ENCODE data around the gene ACADM. TPM values are rescaled to one million over a fixed set of nuclear protein-coding genes. Genes with fewer than 3 reads are reported as not detected.
"Not testable (repeated sequence)": the region's sequence is repeated elsewhere in the genome, so short reads cannot be mapped to it uniquely, and the experiment has no call there.

Gene ACADM
- total and polyA plus RNA-seq, 4 experiments from 2014 or later, result 31.9 to 67.2 (median 41.6) TPM

DNA sequence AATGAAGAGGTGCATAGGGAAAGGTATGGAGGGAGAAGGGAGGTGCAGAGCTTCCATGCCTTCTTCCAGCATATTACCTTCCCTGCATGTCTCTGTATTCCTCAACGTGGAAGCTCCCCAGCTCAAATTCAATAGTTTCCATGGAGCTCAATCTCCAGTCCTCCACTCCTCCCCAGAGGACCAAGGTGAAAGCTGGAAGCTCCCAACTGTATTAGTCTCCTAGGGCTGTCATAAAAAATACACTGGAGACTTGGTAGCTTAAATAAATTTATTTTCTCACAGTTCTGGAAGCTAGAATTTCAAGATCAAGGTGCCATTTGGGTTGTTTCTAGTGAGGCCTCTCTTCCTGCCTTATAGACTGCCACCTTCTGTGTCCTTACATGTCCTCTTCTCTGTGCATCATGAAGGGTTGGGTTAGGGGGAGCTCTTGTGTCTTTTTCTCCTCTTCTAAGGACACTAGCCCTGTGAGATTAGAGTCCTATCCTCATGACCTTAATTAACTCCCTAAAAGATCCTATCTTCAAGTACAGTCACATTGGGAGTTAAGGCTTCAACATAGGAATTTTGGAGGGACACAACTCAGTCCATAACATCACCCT, 39.6 kb downstream of the ACADM start:
- Mint-ChIP-seq H3K9me3 (no peaks in the 10 kb centered on the region), H3K36me3 (peaks cover 3 to 6% of the 10 kb centered on the region in 2 donors), H3K4me1 (no peaks in the 10 kb centered on the region), H3K27ac (no peak overlapping the region), H3K4me3 (no peak overlapping the region), H3K27me3 (no peaks in the 10 kb centered on the region)
- Histone ChIP-seq H3K36me3 (ENCODE audit: insufficient read depth, low read length) (no peaks in the 10 kb centered on the region), H3K27ac (ENCODE audit: low read depth, low read length) (no peak overlapping the region), H3K4me3 (ENCODE audit: low read length in 2 of 2) (no peak overlapping the region), H3K4me1 (ENCODE audit: insufficient read depth, low read length) (no peaks in the 10 kb centered on the region), H3K27me3 (ENCODE audit: insufficient read depth, low read length) (no peaks in the 10 kb centered on the region), H3K9me3 (ENCODE audit: control insufficient read depth in 1 of 2, low read length in 2 of 2) (no peaks in the 10 kb centered on the region)
- no peak for DNase-seq
- CTCF ChIA-PET (ENCODE audit: partially characterized antibody), result no interaction called here
- POLR2A ChIA-PET (ENCODE audit: partially characterized antibody), result no interaction called here
- intact Hi-C loops (cut with micrococcal nuclease), result no loop called here

DNA sequence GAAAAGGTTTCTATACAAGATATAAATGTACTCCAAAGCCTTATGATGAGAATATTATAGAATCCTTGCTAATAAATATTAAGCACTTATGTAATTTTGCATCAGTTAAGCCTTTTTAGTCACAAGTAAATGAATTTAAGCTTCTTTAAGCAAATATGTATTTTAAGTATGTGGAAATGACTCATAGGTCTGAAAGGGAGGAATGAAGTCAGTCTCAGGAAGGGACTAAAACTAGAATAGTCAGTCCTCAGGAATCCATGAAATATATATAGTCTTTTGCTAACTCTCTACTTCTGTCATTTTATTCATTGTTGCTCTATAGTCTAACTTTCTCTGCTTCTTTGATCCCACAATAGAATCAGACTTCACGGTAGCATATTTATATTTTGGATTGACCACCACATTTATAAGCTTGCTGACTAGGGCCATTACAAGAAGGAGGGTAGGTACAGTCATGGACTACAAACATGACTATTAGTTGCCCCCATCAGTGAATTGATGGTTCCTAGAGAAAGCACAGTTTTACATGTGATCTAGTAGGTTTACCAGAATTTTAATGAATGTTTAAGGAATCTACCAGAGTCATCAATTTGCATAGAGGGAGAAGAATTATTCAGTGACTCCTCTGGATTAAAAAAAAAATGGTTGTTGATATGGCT, 41.3 kb downstream of the ACADM start:
- Histone ChIP-seq H3K4me1 (ENCODE audit: insufficient read depth, low read length) (no peaks in the 10 kb centered on the region), H3K27me3 (ENCODE audit: insufficient read depth, low read length) (no peaks in the 10 kb centered on the region), H3K9me3 (ENCODE audit: control insufficient read depth in 1 of 2, low read length in 2 of 2) (no peaks in the 10 kb centered on the region), H3K27ac (ENCODE audit: low read depth, low read length) (no peak overlapping the region), H3K36me3 (ENCODE audit: insufficient read depth, low read length) (no peaks in the 10 kb centered on the region), H3K4me3 (ENCODE audit: low read length in 2 of 2) (no peak overlapping the region)
- H3K36me3 Mint-ChIP-seq, result peaks cover 3 to 4% of the 10 kb centered on the region in 2 donors
- ChIA-PET POLR2A (ENCODE audit: partially characterized antibody) (no interaction called here), CTCF (ENCODE audit: partially characterized antibody) (no interaction called here)
- DNase-seq, result no peak
- intact Hi-C loops (cut with micrococcal nuclease), result no loop called here
- H3K4me3 Mint-ChIP-seq, result no peak overlapping the region
- no peaks in the 10 kb centered on the region for H3K9me3 Mint-ChIP-seq
- H3K4me1 Mint-ChIP-seq, result no peaks in the 10 kb centered on the region
- H3K27me3 Mint-ChIP-seq, result no peaks in the 10 kb centered on the region
- H3K27ac Mint-ChIP-seq, result no peak overlapping the region

DNA sequence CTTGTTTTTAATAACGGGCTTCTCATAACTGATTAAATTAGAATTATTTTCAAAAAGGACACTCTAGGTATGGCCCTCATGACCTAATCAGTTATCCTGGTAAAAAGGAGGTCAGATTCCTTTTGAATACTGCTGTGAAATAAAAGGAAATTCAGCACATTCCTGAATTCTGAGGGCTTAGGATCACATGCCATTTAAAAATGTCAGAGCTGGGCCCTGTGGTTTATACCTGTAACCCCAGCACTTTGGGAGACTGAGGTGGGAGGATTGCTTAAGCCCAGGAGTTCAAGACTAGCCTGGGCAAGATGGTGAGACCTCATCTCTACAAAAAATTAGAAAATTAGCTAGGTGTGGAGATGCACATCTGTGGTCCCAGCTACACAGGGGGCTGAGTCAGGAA, 43.5 kb downstream of the ACADM start:
- CTCF ChIA-PET (ENCODE audit: partially characterized antibody), result no interaction called here
- H3K4me1 Mint-ChIP-seq, result no peaks in the 10 kb centered on the region
- POLR2A ChIA-PET (ENCODE audit: partially characterized antibody), result no interaction called here

DNA sequence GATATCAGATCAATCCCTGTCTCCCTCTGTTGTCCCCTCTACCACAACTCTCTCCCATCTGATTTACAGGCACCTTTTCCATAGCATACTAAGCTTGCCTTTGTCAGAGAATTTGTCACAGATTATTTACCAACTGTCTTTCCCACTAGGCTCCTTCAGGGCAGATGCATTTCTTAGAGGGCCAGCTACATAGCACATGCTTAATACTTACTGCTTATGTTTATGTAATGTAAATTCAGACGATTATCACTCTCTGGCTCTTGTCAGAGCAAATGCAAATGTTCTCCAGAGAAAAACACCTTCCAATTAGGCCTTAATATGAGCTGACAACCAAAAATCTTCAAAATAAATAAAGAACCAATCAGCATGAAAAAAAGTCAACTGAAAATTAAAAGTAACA, 46.3 kb downstream of the ACADM start:
- Mint-ChIP-seq H3K4me3 (peak overlapping the region in 1 of 8 donors; percentile 32), H3K27ac (no peak overlapping the region), H3K27me3 (peaks cover 0 to 3% of the 10 kb centered on the region in 2 donors), H3K9me3 (peaks cover 0 to 1% (median 0%) of the 10 kb centered on the region in 8 donors), H3K36me3 (no peaks in the 10 kb centered on the region), H3K4me1 (no peaks in the 10 kb centered on the region)
- CTCF ChIA-PET (ENCODE audit: partially characterized antibody), result no interaction called here
- Histone ChIP-seq H3K4me1 (ENCODE audit: insufficient read depth, low read length) (no peaks in the 10 kb centered on the region), H3K9me3 (ENCODE audit: control insufficient read depth in 1 of 2, low read length in 2 of 2) (no peaks in the 10 kb centered on the region), H3K27me3 (ENCODE audit: insufficient read depth, low read length) (no peaks in the 10 kb centered on the region), H3K36me3 (ENCODE audit: insufficient read depth, low read length) (no peaks in the 10 kb centered on the region), H3K4me3 (ENCODE audit: low read length in 2 of 2) (no peak overlapping the region), H3K27ac (ENCODE audit: low read depth, low read length) (no peak overlapping the region)
- DNase-seq, result no peak
- intact Hi-C loops (cut with micrococcal nuclease), result no loop called here
- POLR2A ChIA-PET (ENCODE audit: partially characterized antibody), result no interaction called here

More for the DNA sequence above, 43.5 kb downstream of the ACADM start:
- Histone ChIP-seq H3K4me3 (ENCODE audit: low read length in 2 of 2) (no peak overlapping the region), H3K4me1 (ENCODE audit: insufficient read depth, low read length) (no peaks in the 10 kb centered on the region), H3K27me3 (ENCODE audit: insufficient read depth, low read length) (no peaks in the 10 kb centered on the region), H3K9me3 (ENCODE audit: control insufficient read depth in 1 of 2, low read length in 2 of 2) (no peaks in the 10 kb centered on the region), H3K27ac (ENCODE audit: low read depth, low read length) (no peak overlapping the region), H3K36me3 (ENCODE audit: insufficient read depth, low read length) (no peaks in the 10 kb centered on the region)
- intact Hi-C loops (cut with micrococcal nuclease), result no loop called here
- H3K36me3 Mint-ChIP-seq, result no peaks in the 10 kb centered on the region
- no peaks in the 10 kb centered on the region for H3K27me3 Mint-ChIP-seq
- DNase-seq, result no peak
- H3K4me3 Mint-ChIP-seq, result no peak overlapping the region
- H3K9me3 Mint-ChIP-seq, result no peaks in the 10 kb centered on the region
- H3K27ac Mint-ChIP-seq, result no peak overlapping the region

DNA sequence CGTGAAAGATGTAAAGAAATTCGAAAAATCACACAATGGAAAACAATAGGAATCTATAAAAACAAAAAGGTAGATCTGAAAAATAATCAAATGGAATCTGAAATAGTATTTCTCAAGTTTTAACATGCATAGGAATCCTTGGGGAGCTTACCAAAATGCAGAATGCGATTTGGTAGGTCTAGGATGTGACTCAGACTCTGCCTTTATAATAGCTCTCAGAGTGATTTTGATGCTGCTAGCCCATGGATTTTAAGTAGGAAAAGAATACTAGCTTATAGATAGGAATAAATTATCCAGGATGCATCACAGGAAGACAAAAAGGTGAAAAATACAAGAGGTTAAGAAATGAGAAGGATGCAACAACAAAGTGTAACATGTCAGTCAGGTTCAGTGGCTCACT, 47.5 kb downstream of the ACADM start:
- H3K9me3 Mint-ChIP-seq, result peaks cover 0 to 1% (median 0%) of the 10 kb centered on the region in 8 donors
- intact Hi-C loops (cut with micrococcal nuclease), result no loop called here
- POLR2A ChIA-PET (ENCODE audit: partially characterized antibody), result no interaction called here

DNA sequence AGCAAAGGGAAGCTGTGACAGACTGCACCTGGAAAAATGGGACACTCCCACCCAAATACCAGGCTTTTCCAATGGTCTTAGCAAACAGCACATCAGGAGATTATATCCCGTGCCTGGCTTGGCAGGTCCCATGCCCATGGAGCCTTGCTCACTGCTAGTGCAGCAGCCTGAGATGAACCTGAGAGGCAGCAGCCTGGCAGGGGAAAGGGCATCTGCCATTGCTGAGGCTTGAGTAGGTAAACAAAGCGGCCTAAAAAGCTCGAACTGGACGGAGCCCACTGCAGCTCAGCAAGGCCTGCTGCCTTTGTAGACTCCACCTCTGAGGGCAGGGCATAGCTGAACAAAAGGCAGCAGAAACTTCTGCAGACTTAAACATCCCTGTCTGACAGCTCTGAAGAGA, 53.3 kb downstream of the ACADM start:
- POLR2A ChIA-PET (ENCODE audit: partially characterized antibody), result interaction anchor here (1.0 kb wide), 1 partner anchor 9 kb away, joined by 6 read pairs; the partner anchor contains the start of gene RABGGTB
- intact Hi-C loops (cut with micrococcal nuclease); H3K4me3 Mint-ChIP-seq; H3K27ac ChIP-seq (ENCODE audit: low read depth, low read length); H3K27ac Mint-ChIP-seq; H3K9me3 ChIP-seq (ENCODE audit: control insufficient read depth in 1 of 2, low read length in 2 of 2); CTCF ChIA-PET (ENCODE audit: partially characterized antibody); H3K27me3 ChIP-seq (ENCODE audit: insufficient read depth, low read length); H3K4me1 Mint-ChIP-seq; H3K36me3 ChIP-seq (ENCODE audit: insufficient read depth, low read length); DNase-seq; H3K36me3 Mint-ChIP-seq; H3K4me1 ChIP-seq (ENCODE audit: insufficient read depth, low read length); H3K4me3 ChIP-seq (ENCODE audit: low read length in 2 of 2); H3K9me3 Mint-ChIP-seq: not testable (repeated sequence)
- H3K27me3 Mint-ChIP-seq, result peaks cover 9 to 17% of the 10 kb centered on the region in 2 donors

More for the DNA sequence above, 47.5 kb downstream of the ACADM start:
- no peaks in the 10 kb centered on the region for H3K36me3 ChIP-seq (ENCODE audit: insufficient read depth, low read length)
- DNase-seq, result no peak
- H3K4me1 ChIP-seq (ENCODE audit: insufficient read depth, low read length), result no peaks in the 10 kb centered on the region
- H3K27ac Mint-ChIP-seq, result no peak overlapping the region
- no peak overlapping the region for H3K4me3 ChIP-seq (ENCODE audit: low read length in 2 of 2)
- no peak overlapping the region for H3K4me3 Mint-ChIP-seq
- CTCF ChIA-PET (ENCODE audit: partially characterized antibody), result no interaction called here
- peaks cover 0 to 3% of the 10 kb centered on the region in 2 donors for H3K27me3 Mint-ChIP-seq
- H3K9me3 ChIP-seq (ENCODE audit: control insufficient read depth in 1 of 2, low read length in 2 of 2), result no peaks in the 10 kb centered on the region
- H3K27me3 ChIP-seq (ENCODE audit: insufficient read depth, low read length), result no peaks in the 10 kb centered on the region
- no peaks in the 10 kb centered on the region for H3K4me1 Mint-ChIP-seq
- no peak overlapping the region for H3K27ac ChIP-seq (ENCODE audit: low read depth, low read length)
- H3K36me3 Mint-ChIP-seq, result no peaks in the 10 kb centered on the region

DNA sequence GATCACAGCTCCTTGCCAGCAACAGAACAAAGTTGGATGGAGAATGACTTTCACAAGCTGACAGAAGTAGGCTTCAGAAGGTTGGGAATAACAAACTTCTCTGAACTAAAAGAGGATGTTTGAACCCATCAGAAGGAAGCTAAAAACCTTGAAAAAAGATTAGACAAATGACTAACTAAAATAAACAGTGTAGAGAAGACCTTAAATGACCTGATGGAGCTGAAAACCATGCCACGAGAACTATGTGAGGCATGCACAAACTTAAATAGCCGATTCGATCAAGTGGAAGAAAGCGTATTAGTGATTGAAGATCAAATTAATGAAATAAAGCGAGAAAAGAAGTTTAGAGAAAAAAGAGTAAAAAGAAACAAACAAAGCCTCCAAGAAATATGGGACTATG, 54.2 kb downstream of the ACADM start:
- H3K4me3 Mint-ChIP-seq; H3K36me3 Mint-ChIP-seq; H3K36me3 ChIP-seq (ENCODE audit: insufficient read depth, low read length); H3K27me3 ChIP-seq (ENCODE audit: insufficient read depth, low read length); DNase-seq; POLR2A ChIA-PET (ENCODE audit: partially characterized antibody); H3K9me3 ChIP-seq (ENCODE audit: control insufficient read depth in 1 of 2, low read length in 2 of 2); H3K4me3 ChIP-seq (ENCODE audit: low read length in 2 of 2); H3K4me1 ChIP-seq (ENCODE audit: insufficient read depth, low read length); H3K4me1 Mint-ChIP-seq; H3K27ac ChIP-seq (ENCODE audit: low read depth, low read length); intact Hi-C loops (cut with micrococcal nuclease); H3K9me3 Mint-ChIP-seq; CTCF ChIA-PET (ENCODE audit: partially characterized antibody): not testable (repeated sequence)
- Mint-ChIP-seq H3K27me3 (peaks cover 9 to 17% of the 10 kb centered on the region in 2 donors), H3K27ac (peak overlapping the region in 1 of 7 donors; percentile 17)
